Gastroesophageal sphincter (tissue), 3 donors: ENCODE measurements around the gene PIGU.
"Not testable (repeated sequence)": the region's sequence is repeated elsewhere in the genome, so short reads cannot be mapped to it uniquely, and the experiment has no call there.

Experiments
- POLR2A ChIP-seq, 2 donors: fragments of 450-650 bp; IDR thresholded peaks; one replicate each; pipeline ENCODE4 v1.6.1; 2017; ENCODE audit warnings: antibody characterized with exemption in 2 of 2, mild to moderate bottlenecking in 2 of 2, moderate library complexity in 1 of 2
- POLR2AphosphoS5 ChIP-seq: sonication (generic); formaldehyde crosslinking; IDR thresholded peaks from one replicate; pipeline ENCODE4 v1.6.1; 2017; ENCODE audit warnings: antibody characterized with exemption
- TF ChIP-seq, protein P1 (sequence below), 4 experiments: fragments of 200-600 bp in 2 of 4; fragments of 450-650 bp in 2 of 4; sonication (generic) in 1 of 4; IDR thresholded peaks; one replicate each; pipeline ENCODE4 v1.5.1; 2017 to 2019; ENCODE audit warnings: antibody characterized with exemption in 4 of 4, mild to moderate bottlenecking in 2 of 4, moderate library complexity in 2 of 4

DNA sequence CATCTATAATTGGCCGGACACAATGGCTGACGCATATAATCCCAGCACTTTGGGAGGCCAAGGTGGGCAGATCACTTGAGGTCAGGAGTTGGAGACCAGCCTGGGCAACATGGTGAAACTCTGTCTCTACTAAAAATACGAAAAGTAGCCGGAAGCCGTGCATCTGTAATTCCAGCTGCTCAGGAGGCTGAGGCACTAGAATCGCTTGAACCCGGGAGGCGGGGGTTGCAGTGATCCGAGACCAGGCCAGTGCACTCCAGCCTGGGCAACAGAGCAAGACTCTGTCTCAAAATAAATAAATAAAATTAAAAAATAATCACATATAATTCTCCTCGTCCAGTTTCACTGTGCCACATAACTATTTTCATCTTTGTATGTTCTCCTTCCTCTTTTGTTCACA lies 157.1 kb downstream of the PIGU start:
- TF ChIP-seq, protein P1, sequence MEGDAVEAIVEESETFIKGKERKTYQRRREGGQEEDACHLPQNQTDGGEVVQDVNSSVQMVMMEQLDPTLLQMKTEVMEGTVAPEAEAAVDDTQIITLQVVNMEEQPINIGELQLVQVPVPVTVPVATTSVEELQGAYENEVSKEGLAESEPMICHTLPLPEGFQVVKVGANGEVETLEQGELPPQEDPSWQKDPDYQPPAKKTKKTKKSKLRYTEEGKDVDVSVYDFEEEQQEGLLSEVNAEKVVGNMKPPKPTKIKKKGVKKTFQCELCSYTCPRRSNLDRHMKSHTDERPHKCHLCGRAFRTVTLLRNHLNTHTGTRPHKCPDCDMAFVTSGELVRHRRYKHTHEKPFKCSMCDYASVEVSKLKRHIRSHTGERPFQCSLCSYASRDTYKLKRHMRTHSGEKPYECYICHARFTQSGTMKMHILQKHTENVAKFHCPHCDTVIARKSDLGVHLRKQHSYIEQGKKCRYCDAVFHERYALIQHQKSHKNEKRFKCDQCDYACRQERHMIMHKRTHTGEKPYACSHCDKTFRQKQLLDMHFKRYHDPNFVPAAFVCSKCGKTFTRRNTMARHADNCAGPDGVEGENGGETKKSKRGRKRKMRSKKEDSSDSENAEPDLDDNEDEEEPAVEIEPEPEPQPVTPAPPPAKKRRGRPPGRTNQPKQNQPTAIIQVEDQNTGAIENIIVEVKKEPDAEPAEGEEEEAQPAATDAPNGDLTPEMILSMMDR (IDR thresholded peaks at IDR 0.05): not testable (repeated sequence)
- TF ChIP-seq POLR2A (IDR thresholded peaks at IDR 0.05); POLR2AphosphoS5: not testable (repeated sequence)
